C4-2B (cell line): ENCODE results near the gene RPH3AL.
"Not testable (repeated sequence)": the region's sequence is repeated elsewhere in the genome, so short reads cannot be mapped to it uniquely, and the experiment has no call there.

Source experiments
- H3K27ac ChIP-seq: fragments of 450-650 bp; 2 replicates; pipeline ENCODE4 v1.5.1; 2017
- ZFX ChIP-seq: fragments of 450-650 bp; IDR thresholded peaks from 2 replicates; pipeline ENCODE4 v1.6.1; 2017
- TF ChIP-seq, protein P1 (sequence below): fragments of 450-650 bp; conservative IDR thresholded peaks from 2 replicates; pipeline ENCODE4 v1.5.1; 2017; ENCODE audit warnings: mild to moderate bottlenecking

The RPH3AL gene

DNA sequence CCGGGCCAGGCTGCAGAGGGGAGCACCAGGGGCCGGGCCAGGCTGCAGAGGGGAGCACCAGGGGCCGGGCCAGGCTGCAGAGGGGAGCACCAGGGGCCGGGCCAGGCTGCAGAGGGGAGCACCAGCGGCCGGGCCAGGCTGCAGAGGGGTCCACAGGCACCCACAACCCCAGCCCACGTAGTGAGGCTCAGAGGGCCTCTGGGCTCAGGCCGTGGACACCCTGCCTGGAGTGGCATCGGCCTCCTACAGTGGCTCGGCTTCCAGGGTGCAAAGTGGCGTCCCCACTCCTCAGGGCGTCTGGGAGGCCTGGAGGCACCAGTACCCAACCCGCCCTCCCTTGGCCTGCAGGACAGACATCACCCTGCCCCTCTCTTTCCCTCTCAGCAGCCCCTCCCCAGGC lies 180.7 kb downstream of the RPH3AL start:
- H3K27ac ChIP-seq, result no peak overlapping the region
- no peak for TF ChIP-seq ZFX
- TF ChIP-seq, protein P1, sequence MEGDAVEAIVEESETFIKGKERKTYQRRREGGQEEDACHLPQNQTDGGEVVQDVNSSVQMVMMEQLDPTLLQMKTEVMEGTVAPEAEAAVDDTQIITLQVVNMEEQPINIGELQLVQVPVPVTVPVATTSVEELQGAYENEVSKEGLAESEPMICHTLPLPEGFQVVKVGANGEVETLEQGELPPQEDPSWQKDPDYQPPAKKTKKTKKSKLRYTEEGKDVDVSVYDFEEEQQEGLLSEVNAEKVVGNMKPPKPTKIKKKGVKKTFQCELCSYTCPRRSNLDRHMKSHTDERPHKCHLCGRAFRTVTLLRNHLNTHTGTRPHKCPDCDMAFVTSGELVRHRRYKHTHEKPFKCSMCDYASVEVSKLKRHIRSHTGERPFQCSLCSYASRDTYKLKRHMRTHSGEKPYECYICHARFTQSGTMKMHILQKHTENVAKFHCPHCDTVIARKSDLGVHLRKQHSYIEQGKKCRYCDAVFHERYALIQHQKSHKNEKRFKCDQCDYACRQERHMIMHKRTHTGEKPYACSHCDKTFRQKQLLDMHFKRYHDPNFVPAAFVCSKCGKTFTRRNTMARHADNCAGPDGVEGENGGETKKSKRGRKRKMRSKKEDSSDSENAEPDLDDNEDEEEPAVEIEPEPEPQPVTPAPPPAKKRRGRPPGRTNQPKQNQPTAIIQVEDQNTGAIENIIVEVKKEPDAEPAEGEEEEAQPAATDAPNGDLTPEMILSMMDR, result no peak

- no peak for TF ChIP-seq ZFX
- TF ChIP-seq, protein P1, result no peak
- no peak overlapping the region for H3K27ac ChIP-seq
These were observed 182.4 kb downstream of the RPH3AL start for GRCh38 chr17:170130-170670.

DNA sequence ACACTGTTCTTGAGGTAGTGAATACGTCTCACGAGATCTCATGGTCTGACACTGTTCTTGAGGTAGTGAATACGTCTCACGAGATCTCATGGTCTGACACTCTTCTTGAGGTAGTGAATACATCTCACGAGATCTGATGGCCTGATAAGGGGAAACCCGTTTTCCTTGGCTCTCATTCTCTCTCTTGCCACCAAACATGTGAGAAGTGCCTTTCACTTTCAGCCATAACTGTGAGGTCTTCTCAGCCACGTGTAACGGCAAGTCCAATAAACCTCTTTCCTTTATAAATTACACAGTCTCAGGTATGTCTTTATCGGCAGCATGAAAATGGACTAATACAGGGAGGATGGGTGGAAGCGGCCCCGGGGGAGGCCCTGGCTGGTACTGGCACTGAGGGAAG lies 184.0 kb downstream of the RPH3AL start:
- H3K27ac ChIP-seq, result not testable (repeated sequence)

DNA sequence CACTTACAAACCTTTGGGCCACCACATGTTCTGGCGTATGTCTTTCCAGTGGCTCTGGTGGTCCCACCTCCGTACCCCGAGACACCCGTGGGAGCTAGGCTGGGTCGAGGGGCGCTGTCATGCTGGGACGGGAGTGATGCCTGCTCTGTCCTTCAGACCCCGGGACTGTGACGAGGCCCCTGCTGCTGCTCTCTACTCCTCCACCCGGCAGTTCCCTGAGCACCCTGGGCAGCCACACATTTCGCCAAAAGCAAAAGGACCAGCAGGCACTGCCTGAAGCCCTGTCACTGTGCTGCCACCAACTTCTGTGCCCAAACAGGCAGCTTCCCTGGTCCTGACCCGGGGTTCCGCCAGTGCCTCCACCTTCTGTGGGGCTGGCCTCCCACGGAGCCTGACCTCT lies 186.7 kb downstream of the RPH3AL start:
- no peak overlapping the region for H3K27ac ChIP-seq
- TF ChIP-seq, protein P1, result no peak

- TF ChIP-seq, protein P1, result no peak; the same call in 1 of the 2 replicates
- no peak for TF ChIP-seq ZFX
- H3K27ac ChIP-seq, result no peak overlapping the region
These were observed 188.0 kb downstream of the RPH3AL start for GRCh38 chr17:164303-165235.

- TF ChIP-seq, protein P1, result no peak
- no peak for TF ChIP-seq ZFX
- H3K27ac ChIP-seq, result no peak overlapping the region
These were observed 189.0 kb downstream of the RPH3AL start for GRCh38 chr17:163514-164098.

DNA sequence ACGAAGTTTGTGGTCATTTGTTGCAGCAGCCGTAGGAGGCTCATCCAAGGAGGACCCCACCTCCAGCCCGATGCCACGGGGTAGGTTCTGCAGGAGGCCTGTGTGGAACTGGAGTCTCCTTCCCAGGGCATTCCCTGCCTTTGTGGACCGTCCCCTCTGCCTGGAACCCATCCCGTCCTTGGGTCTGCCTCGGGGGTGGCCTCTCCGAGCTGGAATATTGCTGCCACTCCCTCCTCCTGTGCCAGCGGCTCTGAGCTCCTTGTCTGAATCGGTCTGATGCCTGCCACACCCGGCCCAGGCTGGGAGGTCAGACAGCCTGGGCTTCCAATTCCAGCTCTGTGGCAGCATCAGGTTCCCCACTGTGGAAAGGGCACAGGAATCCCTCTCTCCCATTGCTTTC lies 189.9 kb downstream of the RPH3AL start:
- H3K27ac ChIP-seq, result no peak overlapping the region
- TF ChIP-seq, protein P1, result no peak
